ENCODE measurements around the gene EIPR1. TPM values are rescaled to one million over a fixed set of nuclear protein-coding genes. Genes with fewer than 3 reads are reported as not detected.

Gene EIPR1
- polyA plus RNA-seq, 1 experiment = 49.2 TPM

DNA sequence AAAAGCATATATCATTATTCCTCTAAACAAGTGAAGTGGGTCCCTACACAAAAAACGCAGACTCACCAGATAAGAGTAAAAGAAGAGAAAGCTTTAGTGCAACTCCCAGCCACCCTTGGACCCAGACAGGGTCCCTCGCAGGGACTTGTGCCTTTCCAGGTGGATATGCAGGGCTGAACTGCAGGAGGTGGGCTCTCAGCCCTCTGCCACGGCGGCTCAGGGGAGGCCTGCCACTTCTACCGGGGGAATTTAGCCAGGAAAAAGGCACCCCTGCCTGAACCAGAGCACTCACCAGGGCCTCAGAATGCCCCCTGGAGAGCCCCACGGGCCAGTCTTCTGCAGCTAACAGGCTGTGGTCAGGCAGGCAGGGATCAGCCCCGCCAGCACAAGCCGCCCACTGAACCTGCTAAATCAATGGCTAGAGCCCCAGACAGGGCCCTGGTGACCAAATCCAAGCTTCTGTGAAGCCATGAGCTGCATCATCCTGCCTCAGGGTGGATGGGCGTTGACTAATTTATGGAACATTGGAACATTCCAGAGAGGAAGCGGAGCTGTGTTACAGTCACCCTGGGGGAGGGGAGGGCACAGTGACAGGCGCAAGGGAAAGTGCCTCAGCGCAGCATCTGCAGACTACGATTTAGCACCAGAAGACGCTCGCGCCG is 209.3 kb downstream of the EIPR1 start:
- TF ChIP-seq CTCF (IDR thresholded peaks at IDR 0.05; ENCODE audit: insufficient read depth, low read depth, low read length) = no peak
- peak; percentile 53 for DNase-seq (ENCODE audit: low read depth)
- Histone ChIP-seq H3K36me3 (ENCODE audit: control insufficient read depth, insufficient read depth, low read length) (no peaks in the 10 kb centered on the region; the same call in none of the 2 replicates), H3K4me3 (ENCODE audit: low read depth, low read length) (no peak overlapping the region), H3K27me3 (ENCODE audit: control insufficient read depth, insufficient read depth, low read length) (no peaks in the 10 kb centered on the region)
- ChIA-PET POLR2A (no interaction called here), CTCF (interaction anchor here (0.7 to 1.6 kb wide), 5 partner anchors 10 to 49 kb away, joined by 3 to 4 read pairs (median 3); no protein-coding TSS in a partner anchor)

DNA sequence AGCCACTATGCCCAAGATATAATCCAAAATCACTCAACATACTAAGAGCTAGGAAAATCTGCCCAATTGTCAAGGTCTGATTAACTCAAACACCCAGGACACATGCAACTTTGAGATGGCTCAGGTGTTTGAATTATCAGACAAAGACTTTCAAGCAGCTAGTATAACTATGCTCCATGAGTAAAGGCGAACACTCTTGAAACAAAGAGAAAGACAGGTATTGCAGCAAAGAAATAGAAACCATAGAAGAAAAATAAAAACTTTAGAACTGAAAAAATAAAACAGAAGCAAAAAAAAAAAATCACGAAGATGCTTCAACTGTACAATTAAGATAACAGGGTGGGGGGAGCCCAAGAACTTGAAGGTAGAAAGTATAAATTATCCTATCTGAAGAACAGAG is 214.2 kb downstream of the EIPR1 start:
- POLR2A ChIA-PET = no interaction called here
- no peaks in the 10 kb centered on the region for H3K36me3 ChIP-seq (ENCODE audit: control insufficient read depth, insufficient read depth, low read length)
- CTCF ChIA-PET = no interaction called here
- TF ChIP-seq CTCF (IDR thresholded peaks at IDR 0.05; ENCODE audit: insufficient read depth, low read depth, low read length) = no peak
- no peaks in the 10 kb centered on the region for H3K27me3 ChIP-seq (ENCODE audit: control insufficient read depth, insufficient read depth, low read length)
- no peak overlapping the region for H3K4me3 ChIP-seq (ENCODE audit: low read depth, low read length)
- no peak for DNase-seq (ENCODE audit: low read depth)

GRCh38 chr2:3162442-3163077 is 215.1 kb downstream of the EIPR1 start:
- no peak for DNase-seq (ENCODE audit: low read depth)
- no peak for TF ChIP-seq CTCF (IDR thresholded peaks at IDR 0.05; ENCODE audit: insufficient read depth, low read depth, low read length)
- H3K27me3 ChIP-seq (ENCODE audit: control insufficient read depth, insufficient read depth, low read length) = no peaks in the 10 kb centered on the region
- H3K36me3 ChIP-seq (ENCODE audit: control insufficient read depth, insufficient read depth, low read length) = no peaks in the 10 kb centered on the region
- POLR2A ChIA-PET = no interaction called here
- H3K4me3 ChIP-seq (ENCODE audit: low read depth, low read length) = no peak overlapping the region
- CTCF ChIA-PET = interaction anchor here (1.9 kb wide), 1 partner anchor 17 kb away, joined by 4 read pairs; no protein-coding TSS in a partner anchor

GRCh38 chr2:3160751-3161330 is 216.8 kb downstream of the EIPR1 start:
- POLR2A ChIA-PET = no interaction called here
- no peak for TF ChIP-seq CTCF (IDR thresholded peaks at IDR 0.05; ENCODE audit: insufficient read depth, low read depth, low read length)
- no peak for DNase-seq (ENCODE audit: low read depth)
- no peaks in the 10 kb centered on the region for H3K27me3 ChIP-seq (ENCODE audit: control insufficient read depth, insufficient read depth, low read length)
- H3K4me3 ChIP-seq (ENCODE audit: low read depth, low read length) = no peak overlapping the region
- no peaks in the 10 kb centered on the region for H3K36me3 ChIP-seq (ENCODE audit: control insufficient read depth, insufficient read depth, low read length)
- CTCF ChIA-PET = interaction anchor here (0.8 kb wide), 1 partner anchor 11 kb away, joined by 3 read pairs; no protein-coding TSS in a partner anchor

GRCh38 chr2:3159782-3160545 is 217.7 kb downstream of the EIPR1 start:
- POLR2A ChIA-PET = no interaction called here
- H3K27me3 ChIP-seq (ENCODE audit: control insufficient read depth, insufficient read depth, low read length) = no peaks in the 10 kb centered on the region
- no peak overlapping the region for H3K4me3 ChIP-seq (ENCODE audit: low read depth, low read length)
- TF ChIP-seq CTCF (IDR thresholded peaks at IDR 0.05; ENCODE audit: insufficient read depth, low read depth, low read length) = no peak
- no peak for DNase-seq (ENCODE audit: low read depth)
- CTCF ChIA-PET = interaction anchor here (0.8 kb wide), 1 partner anchor 10 kb away, joined by 3 read pairs; no protein-coding TSS in a partner anchor
- no peaks in the 10 kb centered on the region for H3K36me3 ChIP-seq (ENCODE audit: control insufficient read depth, insufficient read depth, low read length)
